A172 (cell line): ENCODE data around the gene KCNK10. TPM values are rescaled to one million over a fixed set of nuclear protein-coding genes. Genes with fewer than 3 reads are reported as not detected.

Experiments used
- DNase-seq: peaks from one replicate; pipeline ENCODE4 v3.0.0-alpha.2; 2015; ENCODE audit warnings: low spot score
- total RNA-seq: library from RNA; depleted of rRNA; stranded (reverse); fragments of >200 nt; shearing (Covaris generic); gene quantifications from 2 replicates; pipeline ENCODE4 v1.2.3, GENCODE V29; 2014

KCNK10 gene
- total RNA-seq, 1 experiment from 2014 or later: not detected

DNA sequence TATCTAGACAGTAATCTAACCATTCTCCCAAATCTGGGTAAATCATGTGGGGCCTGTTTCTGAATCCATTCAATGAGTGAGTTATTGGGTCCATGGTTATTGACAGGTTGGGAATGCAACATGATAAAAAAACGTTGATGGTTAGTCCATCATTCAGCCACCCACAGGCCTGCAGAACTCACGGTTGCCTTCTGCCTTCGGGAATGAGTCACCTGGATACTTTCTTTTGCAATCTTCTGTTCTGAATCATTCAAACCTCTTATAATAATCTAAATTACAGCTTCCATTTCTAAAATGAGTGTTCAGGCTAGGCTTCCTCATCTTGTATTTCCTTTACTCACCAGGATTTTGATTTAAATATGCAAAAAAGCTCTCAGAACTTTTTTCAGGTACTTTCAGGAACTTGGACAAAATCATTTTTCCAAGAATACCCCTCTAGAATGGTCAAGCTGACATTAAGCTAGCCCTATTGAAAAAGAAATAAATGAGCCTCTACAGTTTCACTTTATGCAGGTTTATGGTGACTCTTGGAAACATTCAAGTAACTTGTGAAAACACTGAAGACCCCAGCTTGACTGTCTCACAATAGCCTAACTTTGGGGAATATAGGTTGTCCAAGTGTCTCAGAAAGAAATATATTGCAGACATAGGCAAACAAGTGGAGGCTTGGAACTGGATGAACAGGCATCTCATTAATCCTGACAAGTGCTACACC lies 94.4 kb downstream of the KCNK10 start:
- DNase-seq: no peak

DNA sequence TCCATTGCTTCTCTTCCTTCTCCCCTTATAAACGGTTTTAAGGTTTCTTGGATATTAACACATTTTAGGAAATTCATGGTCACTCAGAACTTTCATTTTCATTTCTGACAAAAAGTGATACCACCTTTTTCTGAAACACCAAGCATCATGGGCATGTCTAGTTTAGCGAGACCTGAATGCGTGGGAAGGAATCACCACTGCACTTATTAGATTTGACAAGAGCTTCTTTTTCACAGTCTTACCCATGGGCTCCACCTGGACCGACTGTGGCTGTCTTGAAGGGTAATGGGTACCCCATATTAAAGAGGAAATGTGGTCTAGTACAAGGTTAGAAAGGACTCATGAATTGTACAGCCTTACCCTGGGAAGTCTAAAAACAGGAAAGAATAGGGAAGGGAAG lies 95.4 kb downstream of the KCNK10 start:
- no peak for DNase-seq

DNA sequence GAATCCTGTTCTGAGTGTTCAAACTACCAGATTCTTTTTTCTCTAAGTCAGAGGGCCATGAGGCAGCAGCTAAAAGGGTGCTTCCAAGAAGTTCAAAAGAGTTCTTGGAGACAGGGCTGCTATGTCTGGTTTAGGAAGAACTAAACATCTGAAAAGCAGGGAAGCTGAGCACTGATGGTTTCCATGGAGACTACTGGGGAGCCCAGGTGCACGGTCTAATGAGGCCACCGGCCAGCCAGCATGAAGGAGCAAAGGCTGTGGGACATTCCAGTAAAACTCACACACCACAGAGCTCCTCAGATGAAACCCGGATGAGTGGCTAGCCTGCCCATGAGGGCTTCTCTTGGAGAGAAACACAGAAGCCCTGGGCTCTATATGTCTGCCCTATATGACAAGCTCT lies 97.3 kb downstream of the KCNK10 start:
- no peak for DNase-seq

DNA sequence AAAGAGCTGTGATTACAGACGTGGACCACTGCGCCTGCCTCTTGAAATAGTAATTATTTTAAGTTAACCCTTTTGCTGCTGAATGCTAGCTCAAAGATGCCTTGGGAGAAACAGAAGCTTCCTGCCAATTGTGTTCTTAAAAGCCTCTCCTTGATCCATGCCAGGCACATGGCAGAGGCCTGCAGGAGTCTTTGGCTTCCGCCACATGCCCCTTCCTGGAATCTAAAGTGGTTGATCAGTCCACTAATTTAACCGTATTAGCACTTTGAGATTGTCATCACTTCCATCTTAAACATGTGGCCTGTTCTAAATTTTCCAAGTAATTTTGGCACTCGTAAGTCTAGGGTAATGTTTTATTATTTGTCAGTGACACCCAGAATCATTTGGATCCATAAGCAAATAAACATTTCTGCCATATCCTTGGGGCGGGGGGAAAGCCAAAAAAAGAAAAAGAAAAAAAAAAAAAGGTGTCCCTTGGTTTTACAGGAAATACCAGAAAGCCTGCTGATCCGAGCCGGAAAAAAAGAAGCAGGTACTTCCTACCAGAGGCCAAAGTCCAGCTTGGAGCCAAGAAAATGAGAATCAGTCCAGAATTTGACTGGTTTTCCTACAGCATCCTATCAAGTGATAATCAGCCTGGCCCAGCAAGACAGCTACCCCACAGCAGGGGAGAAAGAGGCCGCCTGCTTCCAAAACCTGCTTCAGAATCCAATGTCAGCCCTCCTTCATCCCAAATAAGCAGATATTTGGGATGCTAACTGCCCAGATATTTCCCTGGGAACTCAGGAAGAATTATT lies 104.8 kb downstream of the KCNK10 start:
- no peak for DNase-seq

DNA sequence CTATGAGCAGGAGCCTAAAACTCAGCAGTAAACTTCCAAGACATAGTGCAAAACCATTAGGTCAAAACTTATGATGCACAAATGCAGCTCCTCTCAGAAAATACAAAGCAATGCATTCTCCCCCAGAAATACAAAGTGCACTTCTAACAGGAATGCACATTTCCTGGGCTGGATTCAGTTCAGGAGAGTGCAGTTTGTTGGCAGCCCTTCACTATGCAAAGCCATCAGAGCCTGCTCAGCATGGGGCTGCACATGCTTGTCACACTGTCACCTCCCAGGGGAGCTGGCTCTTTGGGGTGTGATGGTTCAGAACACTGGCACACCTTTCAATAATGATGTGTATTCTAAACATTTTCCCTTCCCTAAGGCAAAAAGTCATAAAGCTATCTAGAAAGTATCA lies 110.4 kb downstream of the KCNK10 start:
- no peak for DNase-seq

DNA sequence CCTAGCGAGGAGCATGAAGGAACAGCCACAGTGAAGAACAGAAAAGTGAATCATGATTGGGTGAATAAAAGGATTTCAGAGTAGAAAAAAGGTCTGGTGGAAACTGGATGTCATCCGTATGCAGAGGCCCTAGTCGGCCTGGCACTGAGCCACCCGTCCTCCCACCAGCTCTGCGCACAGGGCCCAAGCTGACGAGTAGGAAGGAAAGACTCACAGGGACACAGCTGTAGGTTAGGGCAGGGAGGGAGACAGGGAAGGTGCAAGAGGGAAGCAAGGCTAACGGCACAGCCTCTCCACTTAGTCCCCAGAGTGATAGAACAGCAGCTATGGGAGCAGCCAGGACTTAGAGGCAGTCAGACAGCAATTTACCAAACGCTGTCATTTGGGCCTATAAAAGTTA lies 112.6 kb downstream of the KCNK10 start:
- DNase-seq: no peak

DNA sequence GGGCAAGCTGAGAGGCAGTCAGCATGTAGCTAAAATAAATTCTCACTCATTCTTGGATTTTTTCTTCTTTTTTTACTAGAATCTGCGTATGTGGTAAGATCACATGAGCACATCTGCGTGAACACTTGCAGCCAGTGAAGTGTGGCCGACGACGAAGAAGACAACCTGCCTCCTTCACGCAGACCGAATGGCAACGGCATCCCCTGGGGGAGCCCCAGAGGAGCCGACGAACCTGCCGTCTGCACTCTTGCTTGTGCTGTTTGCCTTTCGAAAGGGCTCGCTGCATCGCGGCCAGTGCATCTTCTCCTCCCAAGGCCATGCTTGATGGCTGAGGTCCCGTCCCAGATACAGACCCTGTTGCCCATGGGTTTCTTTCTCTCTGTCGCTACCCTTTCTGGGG lies 113.8 kb downstream of the KCNK10 start:
- no peak for DNase-seq

DNA sequence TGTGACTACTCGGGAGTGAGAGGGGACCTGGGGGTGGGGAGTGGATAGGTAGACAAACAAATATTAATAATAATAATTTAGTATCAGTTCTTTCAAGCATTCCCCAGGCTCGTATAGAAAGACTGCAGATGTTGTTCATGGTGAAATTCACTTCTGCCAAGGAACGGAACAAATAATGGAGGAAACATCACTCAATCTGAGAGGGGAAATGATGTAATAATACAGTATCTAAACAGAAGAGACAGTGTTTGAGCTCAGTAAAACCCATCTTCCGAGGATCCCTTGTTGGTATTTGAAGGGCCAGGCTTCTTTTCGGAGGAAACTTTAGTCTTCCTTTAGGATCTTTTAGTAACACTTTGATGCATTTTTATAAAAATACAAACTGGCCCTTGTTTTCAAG lies 114.2 kb downstream of the KCNK10 start:
- no peak for DNase-seq

DNA sequence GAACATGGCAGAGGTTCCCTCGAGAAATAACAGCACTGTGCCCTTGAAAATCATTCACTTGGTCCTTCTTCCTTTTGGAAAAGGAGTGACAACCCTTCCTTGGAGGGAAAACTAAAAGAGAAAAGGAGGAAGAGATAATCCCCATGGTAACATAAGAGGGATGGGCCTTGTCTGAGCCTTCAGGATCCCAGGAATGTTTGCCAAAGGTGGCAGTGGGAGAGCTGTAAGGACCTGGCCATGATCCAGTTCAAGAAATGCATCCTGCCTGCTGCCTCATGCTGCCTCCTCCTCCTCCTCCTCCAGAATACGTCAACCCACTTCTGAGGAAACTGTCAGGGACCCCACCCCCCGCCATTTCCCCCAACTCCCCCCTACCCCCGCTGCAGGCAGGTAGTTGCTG lies 118.8 kb downstream of the KCNK10 start:
- DNase-seq: no peak

DNA sequence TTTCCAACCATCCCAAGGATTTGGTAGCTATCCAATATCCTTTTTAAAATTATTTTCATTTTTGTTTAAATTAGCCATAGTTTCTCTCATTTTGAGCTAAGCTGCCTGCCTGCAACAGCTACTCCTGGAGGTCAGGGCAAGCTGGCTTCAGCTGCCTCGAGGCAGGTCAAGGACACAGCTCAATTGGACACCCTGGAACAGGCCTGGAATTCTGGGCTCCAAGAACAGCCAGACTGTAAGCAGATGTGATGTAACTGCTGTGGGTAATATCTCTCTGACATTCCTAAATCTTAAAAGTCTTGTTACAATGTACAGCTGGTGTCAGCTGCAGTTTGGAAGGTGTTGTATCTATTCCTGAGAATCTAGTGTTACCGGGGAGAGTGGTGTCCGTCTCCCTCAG lies 119.8 kb downstream of the KCNK10 start:
- no peak for DNase-seq

DNA sequence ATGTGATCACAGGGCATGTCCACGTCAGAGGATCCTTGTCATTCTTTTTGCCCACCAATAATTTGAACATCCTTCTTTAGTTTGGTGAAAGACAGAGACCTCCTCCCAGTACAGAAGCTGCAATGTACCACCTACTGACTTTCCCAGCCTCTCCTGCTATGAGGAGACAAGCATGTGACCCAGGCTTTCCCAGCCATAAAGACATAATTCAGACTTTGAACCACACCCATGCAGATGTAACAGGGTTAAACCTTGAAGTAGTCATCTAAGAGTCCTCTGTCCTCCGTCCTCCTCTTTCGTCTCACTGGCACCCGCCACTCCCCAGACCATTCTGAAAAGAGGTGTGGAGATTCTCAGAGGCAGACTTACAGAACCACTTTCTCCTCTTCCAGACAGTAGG lies 120.8 kb downstream of the KCNK10 start:
- DNase-seq: no peak

DNA sequence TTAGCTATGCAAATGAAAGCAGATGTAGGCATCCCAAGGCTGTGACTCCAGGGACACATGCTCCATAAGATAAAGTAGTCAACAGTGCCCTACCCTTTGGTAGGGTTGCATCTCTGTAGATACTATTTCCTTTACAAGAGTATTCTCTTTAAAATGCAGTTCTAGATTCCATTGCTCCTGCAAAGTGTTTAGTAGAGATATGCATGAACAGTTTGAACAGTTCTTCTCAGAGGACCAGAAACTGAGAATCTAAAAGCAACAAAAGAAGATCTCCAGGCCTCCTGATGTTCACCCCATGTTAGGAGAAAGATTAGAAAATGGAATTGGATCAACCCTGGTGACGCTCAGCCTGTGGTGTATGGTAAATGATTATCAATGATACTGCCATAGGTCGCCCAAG lies 121.2 kb downstream of the KCNK10 start:
- DNase-seq: no peak

DNA sequence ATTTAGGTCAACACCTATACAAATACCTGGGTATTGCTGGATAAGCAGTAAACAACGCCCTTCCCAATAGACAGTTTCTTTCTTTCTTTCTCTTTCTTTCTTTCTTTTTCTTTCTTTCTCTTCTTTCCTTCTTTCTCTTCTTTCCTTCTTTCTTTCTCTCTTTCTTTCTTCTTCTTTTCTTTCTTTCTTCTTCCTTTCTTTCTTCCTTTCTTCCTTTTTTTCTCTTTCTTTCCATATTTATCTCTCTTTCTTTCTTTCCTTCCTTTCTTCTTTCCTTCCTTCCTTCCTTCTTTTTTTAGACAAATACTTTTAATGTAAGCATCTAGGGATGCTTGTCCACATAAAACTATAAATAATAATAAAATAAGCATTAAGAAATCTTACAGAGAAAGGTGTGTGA lies 123.2 kb downstream of the KCNK10 start:
- no peak for DNase-seq

DNA sequence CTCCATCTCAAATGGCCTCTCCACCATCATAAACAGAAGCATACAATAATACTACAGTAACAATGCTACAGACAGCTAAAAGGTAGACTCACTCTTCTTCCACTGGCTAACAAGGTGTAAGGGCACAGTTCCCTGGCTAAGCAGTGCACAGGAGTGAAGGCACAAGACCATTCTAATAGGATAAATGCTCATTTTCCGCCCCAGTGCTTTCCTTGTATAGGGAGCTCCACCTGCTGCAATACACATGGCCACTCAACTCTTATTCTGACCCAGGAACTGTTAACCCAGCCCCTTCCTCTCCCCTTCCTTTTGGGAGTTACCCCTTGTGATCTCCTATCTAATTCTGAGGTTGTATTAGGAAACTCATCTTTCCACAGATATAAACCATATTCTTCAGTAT lies 124.6 kb downstream of the KCNK10 start:
- no peak for DNase-seq

DNA sequence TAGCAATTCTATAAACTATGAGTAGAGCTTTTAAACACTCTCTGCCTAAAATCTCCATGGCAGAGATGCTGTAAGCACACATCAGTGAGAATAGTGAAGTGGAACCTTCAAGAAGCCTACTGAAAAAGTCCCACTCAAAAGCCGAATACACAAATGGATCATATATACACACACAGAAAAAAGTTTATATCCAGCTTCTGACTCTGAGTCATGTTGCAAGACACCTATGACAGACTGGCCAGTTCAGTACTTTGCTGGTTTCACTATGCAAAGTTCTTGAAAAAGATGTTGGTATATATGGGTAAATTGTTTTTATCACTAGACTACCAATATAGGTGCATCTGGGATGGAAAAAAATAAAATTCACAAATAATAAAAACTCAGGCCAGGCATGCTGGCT lies 126.1 kb downstream of the KCNK10 start:
- DNase-seq: no peak

DNA sequence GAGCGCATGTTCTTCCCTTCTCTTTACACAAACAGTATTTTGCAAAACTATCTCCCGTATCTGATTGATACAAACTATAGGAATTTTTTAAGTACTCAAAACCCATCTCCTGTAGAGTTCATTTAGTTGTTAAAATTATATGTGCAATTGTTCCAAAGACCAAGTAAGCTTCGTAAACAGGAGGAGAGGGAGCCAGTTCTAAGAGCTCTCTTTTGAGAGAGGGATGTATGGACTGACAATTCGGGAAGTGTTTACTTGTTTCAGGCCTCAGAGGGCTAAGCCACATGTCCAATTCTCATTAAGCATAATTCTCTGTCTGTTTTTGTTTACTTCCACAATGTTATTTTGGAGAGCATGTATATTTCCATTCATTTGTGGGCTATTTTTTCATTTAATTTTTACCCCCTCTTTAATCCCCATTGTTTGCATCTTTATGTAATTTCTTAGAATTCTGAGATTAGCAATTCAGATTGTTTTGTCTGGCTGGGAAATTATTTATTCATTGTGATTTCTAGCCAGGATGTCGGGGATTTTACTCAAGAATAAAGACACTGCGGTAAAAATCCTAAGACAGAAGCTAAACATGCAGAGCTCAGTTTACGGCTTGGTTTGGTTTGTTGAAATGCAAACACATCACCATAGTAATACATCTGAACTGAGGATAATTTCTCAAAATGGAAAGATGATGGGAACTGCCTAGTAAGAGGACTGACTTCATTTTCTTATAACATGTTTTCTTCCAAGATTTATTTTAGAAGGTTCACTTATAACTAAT lies 126.8 kb downstream of the KCNK10 start:
- DNase-seq: no peak

DNA sequence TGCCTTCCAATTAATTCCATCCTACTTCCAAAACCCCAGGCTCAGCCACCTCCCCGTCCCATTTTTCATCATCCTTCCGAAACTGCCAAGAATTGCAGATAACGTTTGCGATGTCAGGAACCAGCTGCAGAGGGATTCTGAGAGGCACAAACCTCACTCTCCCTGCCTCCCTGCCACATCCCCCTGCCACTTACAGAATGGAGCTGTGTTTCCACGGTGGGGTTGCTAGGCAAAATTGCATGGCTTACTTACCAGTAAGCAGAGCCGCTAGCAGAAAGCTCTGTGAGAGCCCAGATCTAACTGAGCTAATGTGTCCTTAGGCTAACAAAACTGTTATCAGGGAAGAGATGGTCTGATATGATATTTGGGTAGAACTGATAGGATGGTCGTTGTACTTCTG lies 127.4 kb downstream of the KCNK10 start:
- DNase-seq: no peak

DNA sequence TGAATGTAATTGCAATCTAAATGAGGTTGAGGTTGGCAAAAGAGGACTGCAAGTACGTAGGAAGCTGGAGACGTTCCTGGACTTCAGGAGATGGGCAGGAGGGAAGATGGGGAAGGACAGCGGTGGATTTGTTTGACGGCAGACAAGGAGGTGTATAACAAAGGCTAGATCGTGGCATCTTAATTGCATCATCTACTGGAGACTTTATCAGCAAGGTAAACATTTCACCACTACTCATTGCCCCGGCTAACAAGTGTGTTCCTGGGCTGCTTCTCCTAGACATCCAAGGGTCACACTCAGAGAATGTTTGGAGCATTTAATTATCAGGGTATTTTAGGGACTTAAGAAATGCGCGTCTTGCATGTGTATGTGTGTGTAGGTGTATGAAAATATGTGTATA lies 128.5 kb downstream of the KCNK10 start:
- DNase-seq: no peak

DNA sequence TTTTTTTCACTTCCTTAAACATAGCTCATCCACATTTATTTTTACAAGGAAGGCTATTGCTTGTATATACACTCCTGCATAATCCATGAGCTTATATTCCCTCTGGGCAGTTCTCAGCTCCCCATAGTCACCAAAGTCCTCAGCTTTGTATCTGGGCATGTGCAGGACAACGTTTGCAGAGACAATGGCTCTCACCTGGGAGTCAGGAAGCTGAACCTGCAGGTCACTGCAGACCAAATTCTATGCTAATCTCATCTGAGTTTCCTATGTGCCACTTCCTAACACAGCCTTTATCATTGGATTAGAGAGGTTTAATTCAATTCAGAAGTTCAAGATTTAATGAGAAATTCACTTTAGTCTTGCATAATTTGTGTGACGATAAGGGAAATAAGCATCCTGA lies 131.5 kb downstream of the KCNK10 start:
- DNase-seq: no peak

DNA sequence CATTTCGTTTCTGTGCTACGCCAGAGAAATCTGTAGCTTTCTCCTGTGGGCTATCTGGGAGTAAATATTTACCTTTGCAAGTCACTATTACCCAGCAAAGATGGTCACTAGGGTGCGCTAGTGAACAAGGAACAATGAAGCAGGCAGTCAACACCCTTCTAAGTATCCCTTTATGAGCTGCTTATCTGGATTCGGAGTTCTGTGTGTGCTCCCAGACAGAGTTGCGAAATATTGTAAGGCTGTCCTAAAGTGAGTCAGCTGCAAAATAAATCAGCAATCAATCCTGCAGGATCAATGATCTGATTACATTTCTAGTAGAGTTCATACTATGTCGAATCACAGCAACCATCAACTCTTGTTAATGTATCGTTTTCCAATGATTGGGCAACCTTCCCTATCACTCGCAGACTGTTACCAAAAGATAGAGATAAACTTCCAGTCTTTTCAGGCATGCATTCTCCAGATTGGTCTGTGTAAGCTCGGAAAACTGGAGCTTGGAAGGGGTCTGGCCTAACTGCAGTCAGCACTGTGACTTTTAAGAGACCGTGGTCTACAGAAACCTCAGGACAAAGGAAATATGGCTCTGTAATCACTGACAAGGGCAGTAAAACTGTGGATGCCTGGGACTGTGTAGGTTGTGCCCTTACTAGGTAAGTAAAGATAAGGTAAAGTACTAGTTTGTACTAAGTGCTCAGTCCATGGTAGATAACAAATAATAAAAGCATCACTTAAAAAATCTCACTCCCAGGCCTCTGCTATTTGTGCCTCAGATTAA lies 133.5 kb downstream of the KCNK10 start:
- DNase-seq: peak; percentile 76

DNA sequence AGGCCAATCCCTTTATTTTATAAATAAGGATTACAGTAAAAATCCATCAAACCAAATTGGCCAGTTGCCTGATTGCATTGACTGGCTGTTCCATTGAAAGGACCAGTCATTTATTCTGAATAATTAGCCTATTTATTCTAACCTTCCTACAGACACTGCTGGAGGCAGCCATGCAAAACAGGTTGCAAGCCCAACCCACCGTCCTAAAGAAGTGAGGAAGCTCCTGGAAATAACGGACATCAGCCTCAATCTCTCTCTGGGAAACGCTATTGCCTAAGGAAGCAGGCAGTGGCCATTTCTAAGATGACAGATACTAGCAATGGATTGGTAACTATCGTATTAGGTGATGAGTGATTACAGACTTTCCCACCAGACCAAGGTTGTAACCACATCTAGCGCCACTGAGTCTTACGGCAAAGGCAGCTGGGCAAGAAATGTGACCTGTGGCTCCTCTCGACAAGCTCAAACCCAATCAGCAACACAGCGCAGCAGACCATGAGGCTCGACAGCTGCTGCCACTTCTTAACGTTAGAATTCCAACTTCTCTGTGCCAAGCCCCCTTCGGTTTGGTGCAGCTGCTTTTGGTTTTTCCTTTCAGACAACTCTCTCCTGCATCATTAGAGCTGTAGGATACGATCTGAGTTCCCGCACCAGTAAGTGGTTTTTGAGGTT lies 134.2 kb downstream of the KCNK10 start:
- no peak for DNase-seq
